Eye (tissue), 1 donor: Measurements from ENCODE around the gene HIGD1A.

Source experiments
- DNase-seq: peaks from one replicate; pipeline ENCODE4 v3.0.0-alpha.2; 2015

The HIGD1A gene

DNA sequence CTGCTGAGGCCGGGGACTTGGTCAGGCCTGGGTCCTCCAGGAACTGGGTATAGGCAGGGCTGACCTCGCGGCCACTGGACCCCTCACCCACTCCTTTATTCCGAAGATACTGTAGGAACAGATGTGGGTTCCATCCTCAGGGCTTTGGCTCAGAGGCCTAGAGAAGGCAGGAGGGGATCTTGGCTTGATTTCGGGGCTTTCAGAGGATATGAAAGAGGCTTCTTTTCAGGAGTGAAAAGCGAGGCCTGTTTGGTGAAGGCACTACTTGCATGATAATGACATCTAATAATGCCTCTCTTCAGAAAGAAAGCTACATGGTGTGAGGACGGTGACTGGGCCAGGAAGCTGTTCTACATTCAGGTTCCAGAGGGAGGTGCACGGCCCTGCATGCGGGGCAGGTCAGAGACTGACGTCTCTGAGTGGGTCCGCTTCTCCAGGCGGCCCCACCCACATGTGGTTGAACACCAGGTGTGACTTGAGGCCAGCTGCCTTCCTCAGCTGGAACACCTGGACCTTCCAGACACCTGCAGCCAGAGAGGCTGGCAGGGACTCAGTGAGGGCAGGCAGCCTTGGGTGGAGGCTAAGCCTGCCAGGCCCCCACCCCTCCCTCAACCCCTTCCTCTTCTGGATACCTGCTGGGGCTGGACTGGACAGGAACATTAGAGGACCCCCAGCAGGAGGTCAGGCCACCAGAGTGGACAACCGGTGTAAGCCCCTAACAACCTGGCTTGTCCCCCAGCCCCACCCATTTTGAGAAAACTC is 70.6 kb downstream of the HIGD1A start:
- no peak for DNase-seq
